MM.1S (cell line): Measurements from ENCODE around the gene PFN3.

Experiments used
- CTCF ChIP-seq: fragments of 300-600 bp; sonication (generic); IDR thresholded peaks from 2 replicates; pipeline ENCODE4 v1.5.1; 2016; ENCODE audit warnings: antibody characterized with exemption, low read length, mixed read lengths
- EZH2 ChIP-seq: fragments of 300-600 bp; sonication (generic); optimal IDR thresholded peaks from 2 replicates; pipeline ENCODE3; 2017; ENCODE audit warnings: low read depth, mild to moderate bottlenecking, antibody characterized with exemption, low read length, mixed read lengths
- EZH2phosphoT487 ChIP-seq: fragments of 300-600 bp; sonication (generic); IDR thresholded peaks from 2 replicates; pipeline ENCODE4 v1.6.1; 2018; ENCODE audit warnings: antibody characterized with exemption, low read length

- TF ChIP-seq CTCF = no peak
- no peak for TF ChIP-seq EZH2
- TF ChIP-seq EZH2phosphoT487 = no peak
Observed at GRCh38 chr5:177396807-177397206, 3.7 kb downstream of the PFN3 start.
